GM12801 (cell line): ENCODE data around the gene MYO10.

Experiments
- CTCF ChIP-seq: IDR thresholded peaks from one replicate; pipeline ENCODE4 v1.5.1; 2011; ENCODE audit warnings: control low read depth; ENCODE audit not compliant: insufficient read length; ENCODE audit errors: extremely low read depth

MYO10 gene

GRCh38 chr5:16922430-16922829, 13.7 kb downstream of the MYO10 start:
- no peak for TF ChIP-seq CTCF

GRCh38 chr5:16921211-16921610, 14.9 kb downstream of the MYO10 start:
- TF ChIP-seq CTCF: no peak

GRCh38 chr5:16920109-16920816, 15.8 kb downstream of the MYO10 start:
- TF ChIP-seq CTCF: no peak

GRCh38 chr5:16918891-16919671, 17.0 kb downstream of the MYO10 start:
- no peak for TF ChIP-seq CTCF

GRCh38 chr5:16918156-16918555, 17.9 kb downstream of the MYO10 start:
- TF ChIP-seq CTCF: no peak

- no peak for TF ChIP-seq CTCF
These were observed 19.7 kb downstream of the MYO10 start for GRCh38 chr5:16916262-16916878.

- no peak for TF ChIP-seq CTCF
These were observed 21.5 kb downstream of the MYO10 start for GRCh38 chr5:16914584-16914983.
